Superior temporal gyrus (tissue), 1 donor: ENCODE measurements around the gene SF3B5.
"Not testable (repeated sequence)": the region's sequence is repeated elsewhere in the genome, so short reads cannot be mapped to it uniquely, and the experiment has no call there.

Experiments
- DNase-seq: peaks from one replicate; pipeline ENCODE4 v3.0.0-alpha.2; 2016; ENCODE audit errors: extremely low spot score

Gene SF3B5

DNA sequence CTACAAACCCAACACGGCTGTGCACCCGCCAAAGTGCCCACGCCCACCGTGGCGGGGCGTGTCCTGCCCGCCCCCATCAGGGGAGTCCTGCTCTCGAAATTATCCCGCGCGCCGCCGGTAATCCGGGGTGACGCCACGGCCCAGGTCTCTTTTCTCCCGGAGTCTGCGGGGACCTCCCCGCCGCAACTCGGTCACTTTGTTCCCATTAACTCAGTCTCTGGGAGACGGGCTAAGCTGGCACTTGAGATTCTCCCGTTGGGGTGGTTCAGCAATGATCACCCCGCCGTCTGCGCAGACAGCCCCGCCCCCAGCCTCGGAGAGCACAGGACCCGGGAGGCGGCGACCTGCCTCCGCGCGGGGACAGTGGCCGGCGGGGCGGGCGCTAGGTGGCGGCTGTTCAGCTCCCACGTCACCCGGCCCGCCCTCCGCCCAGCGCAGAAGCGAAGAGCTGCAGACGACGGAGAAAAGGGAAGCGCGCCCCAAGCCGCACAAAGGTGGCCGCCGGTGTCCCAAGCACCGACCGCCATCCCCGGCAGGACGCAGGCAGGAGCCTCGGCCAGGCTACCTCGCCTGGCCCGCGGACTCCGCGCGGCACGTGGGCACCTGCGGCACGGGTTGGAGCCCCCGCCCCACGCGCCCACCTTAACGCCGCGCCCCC lies 31.5 kb downstream of the SF3B5 start:
- no peak for DNase-seq

DNA sequence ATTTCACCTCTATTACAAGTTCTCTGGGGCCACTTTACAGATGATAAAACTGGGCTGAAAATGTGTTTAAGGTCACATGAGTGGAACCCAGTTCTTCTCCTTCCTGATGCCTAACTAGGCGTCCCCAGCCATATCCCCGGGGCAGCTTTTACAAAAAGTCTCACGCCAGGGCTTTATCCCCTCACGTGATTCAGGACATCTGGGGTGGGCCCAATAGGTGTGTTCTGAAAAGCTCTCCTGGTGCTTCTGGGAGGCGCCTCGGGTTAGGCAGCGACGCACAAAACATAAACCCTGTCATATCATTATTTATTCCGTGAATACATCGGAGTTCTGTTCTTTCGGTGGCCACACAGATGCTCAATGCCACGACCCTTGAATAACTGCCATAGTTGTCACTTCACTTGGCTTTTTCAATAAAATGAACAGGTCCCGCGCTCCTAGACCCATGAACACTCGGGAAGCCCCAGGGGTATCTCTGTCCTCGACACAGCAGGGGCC lies 32.1 kb downstream of the SF3B5 start:
- DNase-seq, result no peak

GRCh38 chr6:144062786-144063185 lies 32.6 kb downstream of the SF3B5 start:
- DNase-seq, result no peak

GRCh38 chr6:144059139-144059538 lies 36.2 kb downstream of the SF3B5 start:
- DNase-seq, result no peak

- DNase-seq, result no peak
Observed at GRCh38 chr6:144055121-144055931, 40.0 kb downstream of the SF3B5 start.

- DNase-seq, result no peak
Observed at GRCh38 chr6:144053601-144054000, 41.8 kb downstream of the SF3B5 start.

DNA sequence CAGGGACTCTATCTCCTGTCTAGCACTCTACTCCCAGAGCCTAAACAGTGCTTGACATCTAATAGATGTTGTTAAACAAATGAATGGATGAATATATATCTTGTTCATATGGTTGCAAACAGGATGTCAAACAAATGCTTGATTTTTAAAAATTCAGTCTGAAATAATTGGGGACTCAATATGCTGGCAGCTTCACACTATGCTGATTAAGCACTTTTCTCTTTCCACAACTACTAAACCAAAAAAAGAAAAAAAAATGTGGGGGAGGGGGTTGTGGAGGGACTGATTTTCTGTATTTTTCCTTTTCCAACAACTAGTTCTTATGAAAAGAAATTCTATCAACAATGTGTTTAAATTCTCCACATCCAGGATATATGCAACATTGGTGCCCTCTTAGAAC lies 42.9 kb downstream of the SF3B5 start:
- DNase-seq, result no peak

GRCh38 chr6:144049386-144049785 lies 46.0 kb downstream of the SF3B5 start:
- no peak for DNase-seq

- no peak for DNase-seq
Observed at GRCh38 chr6:144047688-144048087, 47.7 kb downstream of the SF3B5 start.

DNA sequence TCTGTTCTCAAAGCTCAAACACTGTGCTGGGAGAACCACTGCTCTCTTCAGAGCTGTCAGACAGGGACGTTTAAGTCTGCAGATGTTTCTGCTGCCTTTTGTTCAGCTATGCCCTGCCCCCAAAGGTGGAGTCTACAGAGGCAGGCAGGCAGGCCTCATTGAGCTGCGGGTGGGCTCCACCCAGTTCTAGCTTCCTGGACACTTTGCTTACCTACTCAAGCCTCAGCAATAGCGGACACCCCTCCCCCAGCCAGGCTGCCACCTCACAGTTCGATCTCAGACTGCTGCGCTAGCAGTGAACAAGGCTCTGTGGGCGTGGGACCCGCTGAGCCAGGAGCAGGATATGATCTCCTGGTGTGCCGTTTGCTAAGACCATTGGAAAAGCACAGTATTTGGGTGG lies 48.7 kb downstream of the SF3B5 start:
- not testable (repeated sequence) for DNase-seq

- not testable (repeated sequence) for DNase-seq
Observed at GRCh38 chr6:144044989-144045388, 50.4 kb downstream of the SF3B5 start.
